ENCODE measurements around the gene SYT9.

DNA sequence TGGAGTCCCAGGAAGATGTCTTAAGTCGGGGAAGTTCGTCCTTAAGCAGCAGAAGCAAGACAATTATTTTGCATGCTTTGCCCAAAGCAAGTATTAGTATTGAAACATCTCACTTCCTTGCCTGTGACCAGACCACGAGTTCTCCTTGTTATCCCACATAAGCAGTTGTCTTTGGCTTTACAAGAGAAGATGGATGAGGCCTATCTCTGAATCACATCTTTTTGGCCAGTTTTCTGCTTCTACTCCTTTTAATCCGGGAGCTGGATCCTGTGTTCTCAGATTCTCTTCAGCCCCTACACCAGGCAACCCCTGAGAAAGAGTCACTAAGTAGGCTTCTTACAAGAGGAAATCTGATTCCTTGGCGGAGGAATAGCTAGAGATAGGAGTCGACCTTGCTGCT is 2.1 kb downstream of the SYT9 start:
- no peak for TF ChIP-seq PPARA (CRISPR knock-in tag; IDR thresholded peaks at IDR 0.05; ENCODE audit: borderline replicate concordance)
- TF ChIP-seq ZFP30 (CRISPR knock-in tag; IDR thresholded peaks at IDR 0.05), result no peak
- no peak for TF ChIP-seq BACH2 (CRISPR knock-in tag; IDR thresholded peaks at IDR 0.05; ENCODE audit: borderline replicate concordance)
- no peak for TF ChIP-seq ESRRG (CRISPR knock-in tag; IDR thresholded peaks at IDR 0.05)
- TF ChIP-seq, protein P1, sequence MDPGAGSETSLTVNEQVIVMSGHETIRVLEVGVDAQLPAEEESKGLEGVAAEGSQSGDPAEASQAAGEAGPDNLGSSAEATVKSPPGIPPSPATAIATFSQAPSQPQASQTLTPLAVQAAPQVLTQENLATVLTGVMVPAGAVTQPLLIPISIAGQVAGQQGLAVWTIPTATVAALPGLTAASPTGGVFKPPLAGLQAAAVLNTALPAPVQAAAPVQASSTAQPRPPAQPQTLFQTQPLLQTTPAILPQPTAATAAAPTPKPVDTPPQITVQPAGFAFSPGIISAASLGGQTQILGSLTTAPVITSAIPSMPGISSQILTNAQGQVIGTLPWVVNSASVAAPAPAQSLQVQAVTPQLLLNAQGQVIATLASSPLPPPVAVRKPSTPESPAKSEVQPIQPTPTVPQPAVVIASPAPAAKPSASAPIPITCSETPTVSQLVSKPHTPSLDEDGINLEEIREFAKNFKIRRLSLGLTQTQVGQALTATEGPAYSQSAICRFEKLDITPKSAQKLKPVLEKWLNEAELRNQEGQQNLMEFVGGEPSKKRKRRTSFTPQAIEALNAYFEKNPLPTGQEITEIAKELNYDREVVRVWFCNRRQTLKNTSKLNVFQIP (CRISPR knock-in tag; IDR thresholded peaks at IDR 0.05; ENCODE audit: borderline replicate concordance, low read depth), result no peak
- TF ChIP-seq TCF4 (CRISPR knock-in tag; IDR thresholded peaks at IDR 0.05; ENCODE audit: borderline replicate concordance), result no peak
